ENCODE results near the gene EGFR. TPM values are rescaled to one million over a fixed set of nuclear protein-coding genes. Genes with fewer than 3 reads are reported as not detected.
A peak's percentile ranks its signal among the peaks of the same experiment; 100 is the strongest.

The EGFR gene
- total and polyA plus RNA-seq, 5 donors from 2014 or later = not detected

GRCh38 chr7:55081068-55081467 is 62.3 kb downstream of the EGFR start:
- no peaks in the 10 kb centered on the region for H3K36me3 ChIP-seq (ENCODE audit: control insufficient read depth, insufficient read depth, low read length)
- peaks cover 0 to 2% (median 0%) of the 10 kb centered on the region in 7 donors for H3K9me3 Mint-ChIP-seq
- no peak overlapping the region for H3K27ac ChIP-seq (ENCODE audit: insufficient read depth, low read length, poor library complexity, severe bottlenecking)
- DNase-seq = no peak
- ATAC-seq (ENCODE audit: low read depth in 2 of 2) = no peak
- H3K4me1 Mint-ChIP-seq = no peaks in the 10 kb centered on the region
- peaks cover 9% of the 10 kb centered on the region for H3K27me3 Mint-ChIP-seq
- H3K9me3 ChIP-seq (ENCODE audit: control insufficient read depth in 2 of 2, low read length in 2 of 2) = no peaks in the 10 kb centered on the region
- no peaks in the 10 kb centered on the region for H3K27me3 ChIP-seq (ENCODE audit: control insufficient read depth, insufficient read depth, low read length)
- H3K36me3 Mint-ChIP-seq = no peaks in the 10 kb centered on the region
- no peak overlapping the region for H3K4me3 Mint-ChIP-seq
- H3K4me3 ChIP-seq (ENCODE audit: low read depth, low read length) = no peak overlapping the region
- H3K4me1 ChIP-seq (ENCODE audit: control insufficient read depth, insufficient read depth, low read length, poor library complexity, severe bottlenecking) = no peaks in the 10 kb centered on the region
- no peak overlapping the region for H3K27ac Mint-ChIP-seq

- Mint-ChIP-seq H3K27me3 (peaks cover 9% of the 10 kb centered on the region), H3K4me3 (no peak overlapping the region), H3K36me3 (no peaks in the 10 kb centered on the region), H3K27ac (no peak overlapping the region), H3K9me3 (peaks cover 0 to 2% (median 0%) of the 10 kb centered on the region in 7 donors), H3K4me1 (peaks cover 0 to 2% (median 0%) of the 10 kb centered on the region in 4 donors)
- ATAC-seq (ENCODE audit: low read depth in 2 of 2) = no peak
- H3K4me3 ChIP-seq (ENCODE audit: low read depth, low read length) = no peak overlapping the region
- H3K27ac ChIP-seq (ENCODE audit: insufficient read depth, low read length, poor library complexity, severe bottlenecking) = no peak overlapping the region
- H3K4me1 ChIP-seq (ENCODE audit: control insufficient read depth, insufficient read depth, low read length, poor library complexity, severe bottlenecking) = no peaks in the 10 kb centered on the region
- no peaks in the 10 kb centered on the region for H3K9me3 ChIP-seq (ENCODE audit: control insufficient read depth in 2 of 2, low read length in 2 of 2)
- DNase-seq = no peak
- no peaks in the 10 kb centered on the region for H3K27me3 ChIP-seq (ENCODE audit: control insufficient read depth, insufficient read depth, low read length)
- H3K36me3 ChIP-seq (ENCODE audit: control insufficient read depth, insufficient read depth, low read length) = no peaks in the 10 kb centered on the region
These were observed 62.8 kb downstream of the EGFR start for GRCh38 chr7:55081472-55082227.

- Histone ChIP-seq H3K9me3 (ENCODE audit: control insufficient read depth in 2 of 2, low read length in 2 of 2) (no peaks in the 10 kb centered on the region), H3K4me3 (ENCODE audit: low read depth, low read length) (no peak overlapping the region), H3K27me3 (ENCODE audit: control insufficient read depth, insufficient read depth, low read length) (no peaks in the 10 kb centered on the region), H3K36me3 (ENCODE audit: control insufficient read depth, insufficient read depth, low read length) (no peaks in the 10 kb centered on the region), H3K4me1 (ENCODE audit: control insufficient read depth, insufficient read depth, low read length, poor library complexity, severe bottlenecking) (no peaks in the 10 kb centered on the region), H3K27ac (ENCODE audit: insufficient read depth, low read length, poor library complexity, severe bottlenecking) (no peak overlapping the region)
- Mint-ChIP-seq H3K4me3 (no peak overlapping the region), H3K9me3 (peaks cover 0 to 2% (median 0%) of the 10 kb centered on the region in 7 donors), H3K27me3 (peaks cover 9% of the 10 kb centered on the region), H3K27ac (no peak overlapping the region), H3K4me1 (peaks cover 0 to 4% (median 0%) of the 10 kb centered on the region in 4 donors), H3K36me3 (no peaks in the 10 kb centered on the region)
- DNase-seq = no peak
- ATAC-seq (ENCODE audit: low read depth in 2 of 2) = no peak
These were observed 63.4 kb downstream of the EGFR start for GRCh38 chr7:55082228-55082603.

- H3K9me3 Mint-ChIP-seq = no peaks in the 10 kb centered on the region
- H3K4me1 Mint-ChIP-seq = peaks cover 0 to 4% (median 0%) of the 10 kb centered on the region in 4 donors
- no peak overlapping the region for H3K4me3 Mint-ChIP-seq
- Histone ChIP-seq H3K27ac (ENCODE audit: insufficient read depth, low read length, poor library complexity, severe bottlenecking) (no peak overlapping the region), H3K27me3 (ENCODE audit: control insufficient read depth, insufficient read depth, low read length) (no peaks in the 10 kb centered on the region), H3K36me3 (ENCODE audit: control insufficient read depth, insufficient read depth, low read length) (no peaks in the 10 kb centered on the region), H3K4me3 (ENCODE audit: low read depth, low read length) (no peak overlapping the region), H3K9me3 (ENCODE audit: control insufficient read depth in 2 of 2, low read length in 2 of 2) (no peaks in the 10 kb centered on the region), H3K4me1 (ENCODE audit: control insufficient read depth, insufficient read depth, low read length, poor library complexity, severe bottlenecking) (no peaks in the 10 kb centered on the region)
- no peaks in the 10 kb centered on the region for H3K36me3 Mint-ChIP-seq
- ATAC-seq (ENCODE audit: low read depth in 2 of 2) (no peak), DNase-seq (no peak)
- H3K27me3 Mint-ChIP-seq = peaks cover 9% of the 10 kb centered on the region
- H3K27ac Mint-ChIP-seq = no peak overlapping the region
These were observed 64.4 kb downstream of the EGFR start for GRCh38 chr7:55083206-55083605.

GRCh38 chr7:55084307-55084706 is 65.5 kb downstream of the EGFR start:
- no peak for DNase-seq
- Mint-ChIP-seq H3K9me3 (no peaks in the 10 kb centered on the region), H3K27me3 (peaks cover 9% of the 10 kb centered on the region), H3K4me1 (peaks cover 0 to 4% (median 0%) of the 10 kb centered on the region in 4 donors), H3K27ac (no peak overlapping the region), H3K4me3 (no peak overlapping the region), H3K36me3 (no peaks in the 10 kb centered on the region)
- Histone ChIP-seq H3K9me3 (ENCODE audit: control insufficient read depth in 2 of 2, low read length in 2 of 2) (no peaks in the 10 kb centered on the region), H3K36me3 (ENCODE audit: control insufficient read depth, insufficient read depth, low read length) (no peaks in the 10 kb centered on the region), H3K27ac (ENCODE audit: insufficient read depth, low read length, poor library complexity, severe bottlenecking) (no peak overlapping the region), H3K4me1 (ENCODE audit: control insufficient read depth, insufficient read depth, low read length, poor library complexity, severe bottlenecking) (no peaks in the 10 kb centered on the region), H3K27me3 (ENCODE audit: control insufficient read depth, insufficient read depth, low read length) (no peaks in the 10 kb centered on the region), H3K4me3 (ENCODE audit: low read depth, low read length) (no peak overlapping the region)
- ATAC-seq (ENCODE audit: low read depth in 2 of 2) = no peak

DNA sequence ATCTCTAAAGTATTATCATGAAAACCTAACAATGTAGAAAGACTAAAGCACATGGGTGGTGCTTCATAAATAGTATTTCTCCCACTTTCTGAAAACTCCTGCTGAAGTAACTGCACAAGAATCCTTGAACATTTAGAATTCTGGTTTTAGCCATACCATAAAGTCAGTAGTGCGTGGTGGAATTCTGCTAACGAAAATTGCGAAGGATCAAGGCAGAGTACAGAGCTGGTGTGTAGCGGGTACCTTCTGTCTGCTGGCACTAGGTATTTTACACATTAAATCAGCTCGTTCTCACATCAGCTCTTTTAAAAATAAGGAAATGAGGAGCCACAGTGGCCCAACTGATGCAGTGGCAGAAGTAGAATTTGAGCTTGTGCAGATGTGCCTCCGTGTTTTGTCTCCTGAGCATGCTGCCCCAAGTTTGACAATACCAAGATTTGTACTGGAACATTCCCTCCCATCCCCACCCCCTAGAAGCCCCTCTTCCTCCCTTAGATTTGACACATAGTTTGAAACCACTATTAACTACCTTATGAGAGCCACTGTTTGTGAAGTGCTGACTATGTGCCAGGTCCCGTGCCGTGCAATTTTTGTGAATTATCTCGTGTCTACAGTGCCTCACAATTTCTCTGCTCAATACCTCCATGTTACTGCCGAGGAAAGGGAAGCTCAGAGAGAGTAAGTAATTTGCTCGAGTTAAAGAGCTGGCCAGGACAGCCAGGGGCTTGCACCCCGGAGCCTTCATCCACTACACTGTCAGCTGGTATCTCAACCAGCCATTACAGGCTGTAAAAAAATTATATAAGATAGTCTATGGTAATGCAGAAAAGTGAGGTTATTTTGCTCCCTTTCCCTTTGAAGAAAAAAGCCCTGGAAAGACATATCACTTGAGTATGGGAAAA is 66.9 kb downstream of the EGFR start:
- ATAC-seq (ENCODE audit: low read depth in 2 of 2) (no peak), DNase-seq (no peak)
- Mint-ChIP-seq H3K27ac (no peak overlapping the region), H3K4me3 (peak overlapping the region in 1 of 4 donors; percentile 7), H3K36me3 (no peaks in the 10 kb centered on the region), H3K27me3 (peaks cover 13% of the 10 kb centered on the region), H3K4me1 (peaks cover 0 to 4% (median 0%) of the 10 kb centered on the region in 4 donors), H3K9me3 (peaks cover 0 to 3% (median 0%) of the 10 kb centered on the region in 7 donors)
- Histone ChIP-seq H3K27ac (ENCODE audit: insufficient read depth, low read length, poor library complexity, severe bottlenecking) (no peak overlapping the region), H3K9me3 (ENCODE audit: control insufficient read depth in 2 of 2, low read length in 2 of 2) (no peaks in the 10 kb centered on the region), H3K27me3 (ENCODE audit: control insufficient read depth, insufficient read depth, low read length) (no peaks in the 10 kb centered on the region), H3K36me3 (ENCODE audit: control insufficient read depth, insufficient read depth, low read length) (no peaks in the 10 kb centered on the region), H3K4me3 (ENCODE audit: low read depth, low read length) (no peak overlapping the region), H3K4me1 (ENCODE audit: control insufficient read depth, insufficient read depth, low read length, poor library complexity, severe bottlenecking) (no peaks in the 10 kb centered on the region)

DNA sequence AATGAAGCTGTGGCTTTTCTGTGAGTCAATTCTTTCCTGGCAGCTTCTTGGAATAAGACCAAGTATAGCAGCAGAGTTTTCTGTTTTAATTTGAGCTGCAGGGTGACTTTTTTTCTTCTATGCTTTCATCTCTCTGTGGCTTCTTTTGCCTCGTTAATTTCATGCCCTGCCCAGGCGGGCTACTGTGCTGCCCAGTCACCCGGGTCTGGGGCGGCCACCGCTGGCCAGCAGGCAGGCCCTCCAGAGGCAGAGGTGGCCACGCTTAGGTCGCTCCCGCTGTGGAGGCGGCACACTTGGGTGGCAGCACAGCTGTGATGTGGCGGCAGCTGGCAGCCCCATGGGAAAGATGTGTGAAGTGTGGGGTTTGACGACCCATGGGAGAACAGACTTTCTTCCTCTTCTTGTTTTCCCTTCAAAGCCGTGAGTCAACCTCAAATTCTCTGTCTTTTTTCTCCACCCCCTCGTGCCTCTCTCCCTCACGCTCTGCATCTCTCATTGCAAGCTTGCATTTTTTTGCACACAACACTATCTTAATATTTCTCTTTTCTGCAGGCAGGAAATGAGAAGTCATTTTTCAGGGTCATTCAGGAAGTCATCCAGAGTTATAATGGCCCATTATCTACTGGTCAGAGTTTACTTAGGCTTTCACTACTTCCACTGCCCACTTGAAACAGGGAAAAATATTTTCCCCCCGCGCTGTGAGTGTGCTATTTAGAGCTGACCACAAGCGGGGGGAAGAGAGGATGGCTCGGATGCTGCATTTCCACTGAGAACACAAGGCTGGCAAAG is 67.8 kb downstream of the EGFR start:
- Mint-ChIP-seq H3K4me1 (peaks cover 0 to 4% (median 0%) of the 10 kb centered on the region in 4 donors), H3K9me3 (peaks cover 0 to 3% (median 0%) of the 10 kb centered on the region in 7 donors), H3K27me3 (peaks cover 13% of the 10 kb centered on the region), H3K27ac (no peak overlapping the region), H3K4me3 (peak overlapping the region in 2 of 4 donors; percentile 7 to 55), H3K36me3 (no peaks in the 10 kb centered on the region)
- no peak for ATAC-seq (ENCODE audit: low read depth in 2 of 2)
- H3K9me3 ChIP-seq (ENCODE audit: control insufficient read depth in 2 of 2, low read length in 2 of 2) = no peaks in the 10 kb centered on the region
- H3K36me3 ChIP-seq (ENCODE audit: control insufficient read depth, insufficient read depth, low read length) = no peaks in the 10 kb centered on the region
- no peaks in the 10 kb centered on the region for H3K27me3 ChIP-seq (ENCODE audit: control insufficient read depth, insufficient read depth, low read length)
- no peak overlapping the region for H3K4me3 ChIP-seq (ENCODE audit: low read depth, low read length)
- no peak overlapping the region for H3K27ac ChIP-seq (ENCODE audit: insufficient read depth, low read length, poor library complexity, severe bottlenecking)
- DNase-seq = peak in 1 of 3 donors; percentile 17
- no peaks in the 10 kb centered on the region for H3K4me1 ChIP-seq (ENCODE audit: control insufficient read depth, insufficient read depth, low read length, poor library complexity, severe bottlenecking)

Data from CD4-positive, CD25-positive, alpha-beta regulatory T cell (primary cell).